ENCODE measurements around the gene OR51B2. TPM values are rescaled to one million over a fixed set of nuclear protein-coding genes. Genes with fewer than 3 reads are reported as not detected.

The OR51B2 gene
- total RNA-seq, 2 donors from 2014 or later: not detected

GRCh38 chr11:5283882-5284281, 40.2 kb downstream of the OR51B2 start:
- TF ChIP-seq CTCF (IDR thresholded peaks at IDR 0.05): no peak
- no peak for DNase-seq (ENCODE audit: low spot score)
- no peaks in the 10 kb centered on the region for H3K4me1 ChIP-seq
- no peak overlapping the region for H3K27ac ChIP-seq
- H3K4me3 ChIP-seq: no peak overlapping the region
- no peaks in the 10 kb centered on the region for H3K36me3 ChIP-seq
- H3K9me3 ChIP-seq: no peaks in the 10 kb centered on the region
- H3K27me3 ChIP-seq: no peaks in the 10 kb centered on the region

GRCh38 chr11:5283086-5283485, 41.0 kb downstream of the OR51B2 start:
- no peaks in the 10 kb centered on the region for H3K9me3 ChIP-seq
- H3K4me1 ChIP-seq: no peaks in the 10 kb centered on the region
- no peak overlapping the region for H3K4me3 ChIP-seq
- no peak overlapping the region for H3K27ac ChIP-seq
- no peaks in the 10 kb centered on the region for H3K36me3 ChIP-seq
- no peaks in the 10 kb centered on the region for H3K27me3 ChIP-seq
- no peak for DNase-seq (ENCODE audit: low spot score)
- no peak for TF ChIP-seq CTCF (IDR thresholded peaks at IDR 0.05)

GRCh38 chr11:5282628-5283027, 41.5 kb downstream of the OR51B2 start:
- H3K27ac ChIP-seq: no peak overlapping the region
- H3K9me3 ChIP-seq: no peaks in the 10 kb centered on the region
- TF ChIP-seq CTCF (IDR thresholded peaks at IDR 0.05): no peak
- H3K27me3 ChIP-seq: no peaks in the 10 kb centered on the region
- no peaks in the 10 kb centered on the region for H3K4me1 ChIP-seq
- no peaks in the 10 kb centered on the region for H3K36me3 ChIP-seq
- DNase-seq (ENCODE audit: low spot score): no peak
- no peak overlapping the region for H3K4me3 ChIP-seq

- H3K4me1 ChIP-seq: no peaks in the 10 kb centered on the region
- H3K27me3 ChIP-seq: no peaks in the 10 kb centered on the region
- no peak for TF ChIP-seq CTCF (IDR thresholded peaks at IDR 0.05)
- no peak overlapping the region for H3K27ac ChIP-seq
- H3K4me3 ChIP-seq: no peak overlapping the region
- H3K36me3 ChIP-seq: no peaks in the 10 kb centered on the region
- DNase-seq (ENCODE audit: low spot score): no peak
- no peaks in the 10 kb centered on the region for H3K9me3 ChIP-seq
These were observed 42.5 kb downstream of the OR51B2 start for GRCh38 chr11:5281596-5281995.

- Histone ChIP-seq H3K4me3 (no peak overlapping the region), H3K4me1 (no peaks in the 10 kb centered on the region), H3K27ac (no peak overlapping the region), H3K9me3 (no peaks in the 10 kb centered on the region), H3K27me3 (no peaks in the 10 kb centered on the region), H3K36me3 (no peaks in the 10 kb centered on the region)
- peak; percentile 64 for DNase-seq (ENCODE audit: low spot score)
- TF ChIP-seq CTCF (IDR thresholded peaks at IDR 0.05): no peak
These were observed 43.5 kb downstream of the OR51B2 start for GRCh38 chr11:5280582-5281102.

GRCh38 chr11:5279471-5280090, 44.5 kb downstream of the OR51B2 start:
- Histone ChIP-seq H3K4me1 (no peaks in the 10 kb centered on the region), H3K9me3 (no peaks in the 10 kb centered on the region), H3K27me3 (no peaks in the 10 kb centered on the region), H3K4me3 (no peak overlapping the region), H3K27ac (no peak overlapping the region), H3K36me3 (no peaks in the 10 kb centered on the region)
- no peak for TF ChIP-seq CTCF (IDR thresholded peaks at IDR 0.05)
- DNase-seq (ENCODE audit: low spot score): no peak

Data from right atrium auricular region (tissue), 2 donors.